ENCODE data around the gene LSP1. TPM values are rescaled to one million over a fixed set of nuclear protein-coding genes. Genes with fewer than 3 reads are reported as not detected.

Gene LSP1
- total and polyA plus RNA-seq, 2 of the 13 experiments (the other 11 are each of a cell fraction or from before 2014, with no cell fraction given), result 0.59 to 1.00 TPM

DNA sequence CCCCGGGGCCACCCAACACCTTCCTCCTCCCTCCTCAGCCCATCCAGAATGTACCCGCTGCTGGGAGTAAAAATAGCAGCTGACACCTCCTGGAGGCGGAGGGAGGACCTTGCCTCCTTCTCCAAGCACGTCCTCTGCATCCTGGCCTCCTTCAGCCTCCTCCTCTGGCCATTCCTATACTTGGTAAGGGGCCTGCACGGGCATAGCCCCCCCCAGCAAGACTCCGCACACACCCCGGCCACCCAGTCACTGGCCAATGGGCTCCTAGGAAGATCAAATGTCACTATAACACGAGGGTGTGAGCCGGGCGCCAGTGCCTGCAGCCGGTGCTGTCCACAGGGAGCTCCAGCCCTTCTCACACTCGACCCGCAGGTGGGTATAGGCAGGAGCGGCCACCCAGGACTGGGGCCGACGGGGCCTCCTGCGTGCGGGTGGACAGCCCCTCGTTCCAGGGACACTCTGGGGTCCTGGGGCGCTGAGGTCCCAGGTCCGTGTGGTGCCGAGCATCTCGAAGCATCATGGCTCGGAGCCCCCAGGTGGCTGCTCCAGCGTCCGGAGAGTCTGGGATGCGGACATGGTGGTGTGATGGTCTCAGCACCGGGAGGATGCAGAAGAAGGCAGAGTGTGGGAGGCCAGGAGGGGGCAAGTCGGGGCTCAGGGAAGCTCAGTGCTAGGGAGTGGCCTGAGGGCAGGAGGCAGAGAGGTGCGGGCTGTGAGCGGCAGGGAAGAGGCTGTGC is 66.7 kb downstream of the LSP1 start, which contains the start of gene TNNT3:
TNNT3 (plus strand) TSS at position 313 of the 737 bp plus-strand sequence. CDS start 3,172 bp downstream, outside the sequence.
- in situ Hi-C loops (cut with HindIII; ENCODE audit: extremely low pct_ligation_motif_present, low pct_unique_long_range_greater_than_20kb) (no loop called here), intact Hi-C loops (cut with micrococcal nuclease; ENCODE audit: unreplicated experiment) (no loop called here)
- ChIA-PET CTCF (ENCODE audit: low intra/inter-chr PET ratio, low total read pairs) (no interaction called here), POLR2A (no interaction called here)
- no peak for DNase-seq (ENCODE audit: low spot score)
- Histone ChIP-seq H3K9me3 (ENCODE audit: low read length) (no peaks in the 10 kb centered on the region), H3K79me2 (ENCODE audit: insufficient read depth, low read length) (no peaks in the 10 kb centered on the region), H4K20me1 (ENCODE audit: insufficient read depth, low read length) (no peaks in the 10 kb centered on the region), H3K4me3 (replicated peaks in 1 of 3; ENCODE audit: insufficient read depth in 1 of 3, low read depth in 2 of 3, low read length in 3 of 3) (no peak within 1 kb of the TSS), H3K9ac (ENCODE audit: insufficient read depth, low read depth, low read length) (no peak within 1 kb of the TSS), H3K4me2 (ENCODE audit: low read depth, low read length) (no peak within 1 kb of the TSS), H3K4me1 (ENCODE audit: insufficient read depth, low read length) (no peaks in the 10 kb centered on the region), H3K27ac (ENCODE audit: extremely low read length, insufficient read depth, low read length) (no peak within 1 kb of the TSS), H3K27me3 (ENCODE audit: control insufficient read depth in 1 of 2, insufficient read depth in 2 of 2, low read length in 2 of 2) (peaks cover 22 to 60% of the 10 kb centered on the region in 2 experiments), H3K36me3 (replicated peaks in 1 of 2; ENCODE audit: control insufficient read depth in 1 of 2, insufficient read depth in 2 of 2, low read length in 2 of 2) (no peaks in the 10 kb centered on the region), H2AFZ (ENCODE audit: low read length) (no peak within 1 kb of the TSS)
- no peak for FAIRE-seq
- no TSS peak for BruUV-seq (replicated peaks)
- no peak for ATAC-seq
- TF ChIP-seq, protein P1, sequence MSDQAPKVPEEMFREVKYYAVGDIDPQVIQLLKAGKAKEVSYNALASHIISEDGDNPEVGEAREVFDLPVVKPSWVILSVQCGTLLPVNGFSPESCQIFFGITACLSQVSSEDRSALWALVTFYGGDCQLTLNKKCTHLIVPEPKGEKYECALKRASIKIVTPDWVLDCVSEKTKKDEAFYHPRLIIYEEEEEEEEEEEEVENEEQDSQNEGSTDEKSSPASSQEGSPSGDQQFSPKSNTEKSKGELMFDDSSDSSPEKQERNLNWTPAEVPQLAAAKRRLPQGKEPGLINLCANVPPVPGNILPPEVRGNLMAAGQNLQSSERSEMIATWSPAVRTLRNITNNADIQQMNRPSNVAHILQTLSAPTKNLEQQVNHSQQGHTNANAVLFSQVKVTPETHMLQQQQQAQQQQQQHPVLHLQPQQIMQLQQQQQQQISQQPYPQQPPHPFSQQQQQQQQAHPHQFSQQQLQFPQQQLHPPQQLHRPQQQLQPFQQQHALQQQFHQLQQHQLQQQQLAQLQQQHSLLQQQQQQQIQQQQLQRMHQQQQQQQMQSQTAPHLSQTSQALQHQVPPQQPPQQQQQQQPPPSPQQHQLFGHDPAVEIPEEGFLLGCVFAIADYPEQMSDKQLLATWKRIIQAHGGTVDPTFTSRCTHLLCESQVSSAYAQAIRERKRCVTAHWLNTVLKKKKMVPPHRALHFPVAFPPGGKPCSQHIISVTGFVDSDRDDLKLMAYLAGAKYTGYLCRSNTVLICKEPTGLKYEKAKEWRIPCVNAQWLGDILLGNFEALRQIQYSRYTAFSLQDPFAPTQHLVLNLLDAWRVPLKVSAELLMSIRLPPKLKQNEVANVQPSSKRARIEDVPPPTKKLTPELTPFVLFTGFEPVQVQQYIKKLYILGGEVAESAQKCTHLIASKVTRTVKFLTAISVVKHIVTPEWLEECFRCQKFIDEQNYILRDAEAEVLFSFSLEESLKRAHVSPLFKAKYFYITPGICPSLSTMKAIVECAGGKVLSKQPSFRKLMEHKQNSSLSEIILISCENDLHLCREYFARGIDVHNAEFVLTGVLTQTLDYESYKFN (CRISPR knock-in tag; conservative IDR thresholded peaks at IDR 0.05), result no peak
- no peak for TF ChIP-seq PAF1 (CRISPR knock-in tag; IDR thresholded peaks at IDR 0.05)
- TF ChIP-seq, protein P2, sequence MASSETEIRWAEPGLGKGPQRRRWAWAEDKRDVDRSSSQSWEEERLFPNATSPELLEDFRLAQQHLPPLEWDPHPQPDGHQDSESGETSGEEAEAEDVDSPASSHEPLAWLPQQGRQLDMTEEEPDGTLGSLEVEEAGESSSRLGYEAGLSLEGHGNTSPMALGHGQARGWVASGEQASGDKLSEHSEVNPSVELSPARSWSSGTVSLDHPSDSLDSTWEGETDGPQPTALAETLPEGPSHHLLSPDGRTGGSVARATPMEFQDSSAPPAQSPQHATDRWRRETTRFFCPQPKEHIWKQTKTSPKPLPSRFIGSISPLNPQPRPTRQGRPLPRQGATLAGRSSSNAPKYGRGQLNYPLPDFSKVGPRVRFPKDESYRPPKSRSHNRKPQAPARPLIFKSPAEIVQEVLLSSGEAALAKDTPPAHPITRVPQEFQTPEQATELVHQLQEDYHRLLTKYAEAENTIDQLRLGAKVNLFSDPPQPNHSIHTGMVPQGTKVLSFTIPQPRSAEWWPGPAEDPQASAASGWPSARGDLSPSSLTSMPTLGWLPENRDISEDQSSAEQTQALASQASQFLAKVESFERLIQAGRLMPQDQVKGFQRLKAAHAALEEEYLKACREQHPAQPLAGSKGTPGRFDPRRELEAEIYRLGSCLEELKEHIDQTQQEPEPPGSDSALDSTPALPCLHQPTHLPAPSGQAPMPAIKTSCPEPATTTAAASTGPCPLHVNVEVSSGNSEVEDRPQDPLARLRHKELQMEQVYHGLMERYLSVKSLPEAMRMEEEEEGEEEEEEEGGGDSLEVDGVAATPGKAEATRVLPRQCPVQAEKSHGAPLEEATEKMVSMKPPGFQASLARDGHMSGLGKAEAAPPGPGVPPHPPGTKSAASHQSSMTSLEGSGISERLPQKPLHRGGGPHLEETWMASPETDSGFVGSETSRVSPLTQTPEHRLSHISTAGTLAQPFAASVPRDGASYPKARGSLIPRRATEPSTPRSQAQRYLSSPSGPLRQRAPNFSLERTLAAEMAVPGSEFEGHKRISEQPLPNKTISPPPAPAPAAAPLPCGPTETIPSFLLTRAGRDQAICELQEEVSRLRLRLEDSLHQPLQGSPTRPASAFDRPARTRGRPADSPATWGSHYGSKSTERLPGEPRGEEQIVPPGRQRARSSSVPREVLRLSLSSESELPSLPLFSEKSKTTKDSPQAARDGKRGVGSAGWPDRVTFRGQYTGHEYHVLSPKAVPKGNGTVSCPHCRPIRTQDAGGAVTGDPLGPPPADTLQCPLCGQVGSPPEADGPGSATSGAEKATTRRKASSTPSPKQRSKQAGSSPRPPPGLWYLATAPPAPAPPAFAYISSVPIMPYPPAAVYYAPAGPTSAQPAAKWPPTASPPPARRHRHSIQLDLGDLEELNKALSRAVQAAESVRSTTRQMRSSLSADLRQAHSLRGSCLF (CRISPR knock-in tag; IDR thresholded peaks at IDR 0.05; ENCODE audit: borderline replicate concordance), result no peak
- TF ChIP-seq, protein P3, sequence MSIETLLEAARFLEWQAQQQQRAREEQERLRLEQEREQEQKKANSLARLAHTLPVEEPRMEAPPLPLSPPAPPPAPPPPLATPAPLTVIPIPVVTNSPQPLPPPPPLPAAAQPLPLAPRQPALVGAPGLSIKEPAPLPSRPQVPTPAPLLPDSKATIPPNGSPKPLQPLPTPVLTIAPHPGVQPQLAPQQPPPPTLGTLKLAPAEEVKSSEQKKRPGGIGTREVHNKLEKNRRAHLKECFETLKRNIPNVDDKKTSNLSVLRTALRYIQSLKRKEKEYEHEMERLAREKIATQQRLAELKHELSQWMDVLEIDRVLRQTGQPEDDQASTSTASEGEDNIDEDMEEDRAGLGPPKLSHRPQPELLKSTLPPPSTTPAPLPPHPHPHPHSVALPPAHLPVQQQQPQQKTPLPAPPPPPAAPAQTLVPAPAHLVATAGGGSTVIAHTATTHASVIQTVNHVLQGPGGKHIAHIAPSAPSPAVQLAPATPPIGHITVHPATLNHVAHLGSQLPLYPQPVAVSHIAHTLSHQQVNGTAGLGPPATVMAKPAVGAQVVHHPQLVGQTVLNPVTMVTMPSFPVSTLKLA (IDR thresholded peaks at IDR 0.05), result no peak
- WGBS (ENCODE audit: low lambda C conversion rate), result 39% methylated on average over 17 of the region's 31 CpGs

Data from HepG2 (cell line).